ENCODE results near the gene ISCA2. TPM values are rescaled to one million over a fixed set of nuclear protein-coding genes. Genes with fewer than 3 reads are reported as not detected.

Gene ISCA2
- total RNA-seq, 1 experiment from 2014 or later, result 12.7 TPM

DNA sequence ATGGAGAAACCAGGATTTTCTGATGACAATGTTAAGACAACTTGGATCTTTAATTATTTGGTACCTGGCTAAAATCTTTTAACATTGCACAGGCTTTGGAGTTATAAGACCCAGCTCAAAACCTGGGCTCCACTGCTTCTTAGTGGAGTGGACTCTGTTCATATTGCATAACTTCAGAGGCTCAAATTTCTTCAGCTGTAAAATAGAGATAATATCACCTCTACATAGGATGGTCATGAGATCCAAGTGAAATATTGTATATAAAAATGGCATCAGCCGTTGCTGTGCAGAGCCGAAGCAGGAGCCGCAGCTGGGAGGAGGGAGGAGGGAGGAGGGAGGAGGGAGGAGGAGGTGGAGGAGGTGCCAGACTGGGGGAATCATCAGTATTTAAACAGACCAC is 11.0 kb upstream of the ISCA2 start:
- DNase-seq (ENCODE audit: low spot score), result no peak

DNA sequence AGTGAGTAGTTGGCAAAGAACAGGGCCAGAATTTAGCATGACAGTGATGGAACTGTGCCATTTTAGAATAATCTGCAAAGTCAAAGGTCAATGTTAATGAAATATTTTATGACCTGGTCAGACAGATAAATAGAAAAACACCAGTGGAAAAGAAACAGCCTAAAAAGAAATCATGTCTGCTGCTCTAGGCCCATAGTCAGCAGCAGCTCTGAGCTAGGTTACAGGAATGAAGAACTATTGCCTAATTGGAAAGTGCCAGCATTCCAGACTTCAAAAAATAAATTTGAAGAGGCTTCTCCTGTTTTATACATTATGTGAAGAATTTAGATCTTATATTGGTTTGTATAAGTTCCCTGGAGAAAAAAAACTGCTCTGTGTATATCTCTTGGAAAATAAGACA is 10.2 kb upstream of the ISCA2 start:
- DNase-seq (ENCODE audit: low spot score), result no peak

DNA sequence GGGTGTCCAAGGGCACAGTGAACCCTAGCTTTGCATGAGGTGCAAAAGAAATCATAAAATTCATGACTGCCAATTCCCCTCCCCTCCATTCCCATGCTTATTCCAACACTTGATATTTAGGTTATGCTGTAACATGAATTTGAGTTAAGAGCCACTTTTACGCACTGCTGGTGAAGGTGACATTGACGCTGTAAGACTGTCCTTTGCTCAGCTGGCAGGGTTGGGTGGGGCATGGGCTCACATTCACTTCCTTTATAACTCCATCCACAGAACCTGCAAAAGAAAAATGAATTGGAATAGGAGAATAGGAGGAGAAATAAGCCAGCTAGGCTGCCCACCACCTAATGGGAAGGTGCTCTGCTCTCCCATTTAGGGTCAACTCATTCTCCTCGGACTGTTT is 7.4 kb upstream of the ISCA2 start:
- DNase-seq (ENCODE audit: low spot score), result no peak

- DNase-seq (ENCODE audit: low spot score), result no peak
These were observed 4.7 kb upstream of the ISCA2 start for GRCh38 chr14:74488786-74489397.

- DNase-seq (ENCODE audit: low spot score), result no peak
These were observed 3.1 kb upstream of the ISCA2 start for GRCh38 chr14:74490486-74490885.

DNA sequence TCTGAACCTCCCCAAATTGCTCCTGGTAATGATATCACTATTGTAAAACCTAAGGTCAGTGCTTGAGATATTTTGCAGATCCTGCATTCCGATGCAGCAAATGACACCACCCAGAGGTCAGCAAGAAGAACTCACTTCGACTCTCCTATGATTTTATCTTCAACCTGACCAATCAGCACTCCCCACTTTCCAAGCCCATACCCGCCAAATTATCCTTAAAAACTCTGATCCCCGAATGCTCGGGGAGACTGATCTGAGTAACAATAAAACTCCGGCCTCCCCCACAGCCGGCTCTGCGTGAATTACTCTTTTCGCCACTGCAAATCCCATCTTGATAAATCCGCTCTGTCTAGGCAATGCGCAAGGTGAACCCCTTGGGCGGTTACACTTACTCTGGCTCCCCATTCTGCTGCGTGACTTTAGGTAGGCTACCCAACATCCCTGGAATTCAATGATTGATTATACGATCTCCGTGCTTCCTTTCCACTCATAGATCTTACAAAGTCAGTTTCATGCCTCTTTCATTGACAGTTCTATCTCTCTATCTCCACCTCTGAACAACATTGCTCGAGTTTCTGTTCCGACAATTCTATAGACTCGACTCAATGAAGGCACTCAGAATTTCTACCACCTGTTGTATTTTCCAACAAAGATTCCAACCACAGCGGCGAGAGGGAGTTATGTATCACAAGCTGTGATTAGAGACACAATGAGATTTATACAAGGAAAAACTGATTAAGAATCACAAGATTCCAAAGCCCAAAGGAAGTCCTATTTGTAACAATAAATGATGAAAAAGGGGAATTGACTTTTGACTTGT is 1.4 kb upstream of the ISCA2 start:
- peak; percentile 22 for DNase-seq (ENCODE audit: low spot score)

- DNase-seq (ENCODE audit: low spot score), result no peak
These were observed 706 bp upstream of the ISCA2 start, which contains the start of gene NPC2 for GRCh38 chr14:74492776-74493342. TSS of gene NPC2 (minus strand) at chr14:74493305. CDS start at chr14:74493274, 31 bp downstream.

DNA sequence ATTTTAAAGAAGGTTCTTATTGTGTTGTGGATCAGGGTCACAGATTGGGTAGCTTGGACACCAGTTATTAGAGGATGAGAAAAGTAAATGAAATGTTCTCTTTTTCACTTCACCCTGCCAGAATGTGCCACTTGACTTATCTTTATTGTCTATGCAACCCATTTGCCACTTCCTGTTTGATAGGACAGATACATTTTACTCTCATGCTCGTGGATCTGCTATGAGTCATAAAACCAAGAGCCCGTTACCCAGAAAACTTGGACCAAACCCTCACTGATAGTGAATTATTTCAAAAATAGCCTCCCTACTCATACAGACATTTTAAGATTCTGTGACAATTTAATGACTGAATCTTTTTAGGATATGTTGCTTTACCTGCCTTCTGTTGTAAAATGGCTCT is 1.8 kb downstream of the ISCA2 start:
- no peak for DNase-seq (ENCODE audit: low spot score)

DNA sequence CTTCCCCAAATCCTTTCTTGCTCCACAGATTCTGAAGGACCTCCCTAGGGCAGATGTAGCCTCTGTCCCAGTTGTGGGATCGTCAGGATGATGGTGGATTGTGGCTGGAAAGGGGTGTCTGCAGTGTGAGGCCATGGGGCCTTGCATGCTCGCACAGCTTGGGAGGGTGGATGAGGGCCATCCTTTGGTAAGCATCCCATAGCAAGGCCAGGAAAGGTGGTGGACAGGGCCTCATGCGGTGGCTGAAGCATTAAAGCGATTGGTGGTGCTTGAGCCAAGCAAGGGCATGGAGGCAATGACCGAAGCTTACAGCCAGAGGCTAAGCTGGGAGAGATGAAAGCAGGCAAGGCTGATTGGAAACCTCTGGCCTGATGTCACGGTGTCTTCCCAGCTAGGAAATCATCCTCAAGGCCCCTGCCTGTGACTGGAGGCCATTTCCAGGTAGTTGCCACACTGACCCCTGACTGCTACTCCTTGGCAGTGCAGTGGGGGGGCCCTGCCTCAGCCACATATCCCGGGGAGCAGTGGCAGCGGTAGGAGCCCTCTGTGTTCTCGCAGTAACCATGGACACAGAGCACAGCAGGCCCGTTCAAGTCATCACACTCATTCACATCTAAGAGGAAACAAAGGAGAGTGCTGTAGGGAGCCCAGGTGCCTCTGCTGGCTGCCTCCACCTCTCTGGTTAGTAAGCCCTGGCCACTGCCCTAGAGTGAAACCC is 7.0 kb downstream of the ISCA2 start:
- DNase-seq (ENCODE audit: low spot score), result no peak

- peak; percentile 30 for DNase-seq (ENCODE audit: low spot score)
These were observed 7.6 kb downstream of the ISCA2 start for GRCh38 chr14:74501135-74501614.

DNA sequence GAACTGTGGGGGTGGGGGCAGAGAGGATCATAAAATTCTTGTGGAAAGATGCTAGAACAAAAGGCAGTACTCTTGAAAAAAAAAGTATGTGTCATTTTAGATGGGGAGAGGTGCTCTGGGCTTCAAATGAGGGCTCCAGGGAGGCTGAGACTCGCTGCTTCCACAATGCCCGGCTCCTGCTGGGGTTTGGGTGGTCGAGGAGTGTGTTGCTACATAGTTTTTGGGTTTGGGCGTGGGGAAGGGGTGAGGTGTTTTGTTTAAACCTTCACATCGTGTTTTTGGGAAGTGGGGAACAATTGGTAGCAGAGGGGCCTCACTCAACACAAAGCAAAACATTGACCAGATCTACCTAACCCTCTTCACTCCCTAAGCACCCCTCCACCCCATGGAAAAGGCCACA is 8.1 kb downstream of the ISCA2 start:
- DNase-seq (ENCODE audit: low spot score), result no peak

- DNase-seq (ENCODE audit: low spot score), result peak; percentile 50
These were observed 8.9 kb downstream of the ISCA2 start for GRCh38 chr14:74502236-74503019.

DNA sequence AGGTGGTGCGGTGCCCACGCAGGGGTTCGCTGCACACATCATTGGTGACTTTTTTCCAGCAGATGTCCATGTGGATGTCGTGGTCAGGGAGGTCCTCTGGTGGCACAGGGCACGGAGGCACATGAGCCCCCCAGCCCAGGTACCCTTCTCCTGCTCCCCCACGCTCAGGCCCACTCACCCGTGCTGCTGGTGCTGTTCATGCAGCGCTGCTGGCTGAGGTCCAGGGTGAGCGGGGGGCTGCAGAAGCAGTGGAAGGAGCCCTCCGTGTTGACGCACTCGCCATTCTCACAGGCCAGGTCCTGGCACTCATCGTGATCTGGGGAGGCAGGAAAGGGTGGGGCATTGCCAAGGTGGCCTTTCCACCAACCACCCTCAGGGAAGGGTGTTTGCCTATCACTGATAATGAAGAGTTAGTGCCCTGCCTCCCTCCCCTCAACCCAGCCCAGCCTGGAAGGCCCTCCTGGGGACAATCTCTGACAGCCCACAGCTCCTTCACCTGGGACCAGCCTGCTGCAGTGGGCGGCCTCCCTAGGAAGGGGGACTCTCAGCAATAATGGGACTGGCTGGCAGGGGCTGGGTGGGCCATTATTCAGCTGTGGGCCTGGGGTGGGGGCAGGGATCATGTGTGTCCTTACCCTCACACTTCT is 9.8 kb downstream of the ISCA2 start:
- DNase-seq (ENCODE audit: low spot score), result no peak

GRCh38 chr14:74503938-74504335 is 10.4 kb downstream of the ISCA2 start:
- DNase-seq (ENCODE audit: low spot score), result no peak

DNA sequence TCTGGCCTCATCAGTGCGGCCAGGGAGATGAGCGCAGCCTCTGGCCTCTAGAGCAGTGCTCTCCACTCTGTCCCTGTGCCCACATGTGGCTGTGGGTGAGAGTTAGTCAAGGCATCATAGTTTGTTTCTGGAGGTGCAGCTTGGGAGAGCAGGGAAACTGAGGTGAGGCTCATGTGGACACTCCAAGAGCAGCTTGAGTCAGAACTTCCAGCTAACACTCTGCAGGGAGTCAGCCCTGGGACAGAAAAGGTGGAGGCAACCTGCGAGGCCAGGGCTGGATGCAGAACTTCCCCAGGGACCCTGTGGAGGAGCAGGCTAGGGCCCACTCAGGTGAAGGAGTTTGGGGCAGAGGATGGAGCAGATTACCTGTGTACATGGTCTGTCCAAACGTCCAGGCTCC is 10.8 kb downstream of the ISCA2 start:
- DNase-seq (ENCODE audit: low spot score), result no peak

DNA sequence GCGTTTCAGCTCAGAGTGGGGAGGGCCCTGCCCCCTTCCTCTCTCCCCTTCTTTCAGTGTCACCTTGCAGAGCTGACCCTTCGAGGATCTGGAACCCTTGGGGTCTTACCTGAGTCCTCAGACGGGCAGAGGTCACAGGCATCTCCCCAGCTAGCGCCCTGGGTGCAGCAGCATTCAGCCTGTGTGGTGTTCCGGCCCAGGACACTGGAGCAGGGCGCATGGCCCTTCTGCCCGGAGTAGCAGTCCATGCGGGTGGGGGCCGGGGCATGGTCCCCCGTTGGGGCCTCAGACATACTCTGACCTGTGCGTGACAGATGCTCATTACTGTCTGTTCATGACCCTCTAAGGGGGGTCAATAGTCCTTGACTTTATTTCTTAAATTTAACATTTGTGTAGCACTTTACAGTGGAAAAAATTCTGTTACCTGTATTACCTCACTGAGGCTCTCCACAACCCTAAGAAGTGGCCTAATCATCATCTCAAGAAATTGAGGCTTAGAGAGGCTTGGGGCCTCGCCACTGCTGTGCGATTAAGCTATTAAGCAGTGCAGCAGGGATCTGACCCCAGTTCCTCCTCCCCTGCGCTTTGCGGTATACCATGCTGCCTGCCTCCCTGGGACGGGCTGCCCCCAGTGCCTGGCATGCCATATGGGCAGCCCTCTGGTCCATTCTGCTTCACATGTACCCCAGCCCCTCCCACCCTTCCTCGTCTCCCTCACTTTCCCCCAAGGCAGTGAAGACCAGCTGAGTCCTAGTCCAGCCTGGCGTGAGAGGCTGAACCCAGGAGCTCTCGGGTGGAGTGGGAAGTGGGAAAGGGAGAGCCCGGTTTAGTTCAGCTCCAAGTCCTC is 11.5 kb downstream of the ISCA2 start:
- DNase-seq (ENCODE audit: low spot score), result no peak

DNA sequence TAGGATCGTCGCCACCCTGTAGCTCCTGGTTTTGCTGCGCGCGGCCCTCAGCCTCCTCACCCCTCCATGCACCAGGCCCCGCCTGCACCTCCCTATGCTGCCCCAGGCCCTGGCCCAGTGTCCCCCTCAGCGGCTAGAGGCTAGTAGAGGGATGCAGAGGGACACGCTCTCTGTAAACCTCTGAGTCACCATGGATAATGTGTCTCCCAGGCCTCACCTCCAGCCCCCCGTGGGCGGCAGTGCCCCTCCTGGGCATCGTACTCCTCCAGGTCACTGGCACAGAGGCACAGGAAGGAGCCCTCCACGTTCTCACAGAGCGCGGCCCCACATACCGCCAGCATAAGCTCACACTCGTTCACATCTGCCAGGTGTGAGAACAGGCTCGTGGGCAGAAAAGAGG is 12.3 kb downstream of the ISCA2 start:
- DNase-seq (ENCODE audit: low spot score), result no peak

DNA sequence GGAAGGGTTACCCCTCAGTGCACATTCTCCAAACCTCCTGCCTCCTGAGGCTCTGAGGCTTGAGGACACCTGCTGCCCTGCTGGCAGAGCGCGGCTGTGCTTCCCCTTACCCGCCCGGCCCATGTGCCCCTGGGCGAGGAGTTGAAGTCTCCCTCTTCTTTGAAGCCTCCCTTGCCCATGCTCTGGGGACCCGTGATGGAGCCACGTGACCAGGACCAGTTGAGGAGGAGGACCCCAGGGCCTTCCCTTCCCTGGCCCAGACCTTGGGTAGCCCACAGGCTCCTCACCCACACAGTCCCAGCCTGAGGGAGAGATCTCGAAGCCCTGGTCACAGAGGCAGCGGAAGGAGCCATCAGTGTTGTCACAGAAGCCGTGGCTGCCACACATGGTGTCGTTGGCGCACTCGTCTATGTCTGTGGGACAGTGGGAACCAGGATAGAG is 12.9 kb downstream of the ISCA2 start:
- DNase-seq (ENCODE audit: low spot score), result no peak

GRCh38 chr14:74507085-74507484 is 13.5 kb downstream of the ISCA2 start:
- DNase-seq (ENCODE audit: low spot score), result no peak

- no peak for DNase-seq (ENCODE audit: low spot score)
These were observed 14.3 kb downstream of the ISCA2 start for GRCh38 chr14:74507840-74508239.

Measured in HT-29 (cell line).